Vagina (tissue), 2 donors: ENCODE measurements around the gene PEX1.
"Not testable (repeated sequence)": the region's sequence is repeated elsewhere in the genome, so short reads cannot be mapped to it uniquely, and the experiment has no call there.

Source experiments
- CTCF ChIP-seq, 3 experiments: fragments of 450-650 bp in 2 of 3; fragments of 200-600 bp in 1 of 3; sonication (generic) in 1 of 3; IDR thresholded peaks; one replicate each; pipeline ENCODE4 v1.5.1; 2017 to 2019; ENCODE audit warnings: antibody characterized with exemption in 3 of 3, mild to moderate bottlenecking in 2 of 3, moderate library complexity in 2 of 3
- POLR2A ChIP-seq, 2 donors: fragments of 450-650 bp; IDR thresholded peaks; one replicate each; pipeline ENCODE4 v1.6.1; 2017; ENCODE audit warnings: antibody characterized with exemption in 2 of 2, mild to moderate bottlenecking in 2 of 2, moderate library complexity in 2 of 2

GRCh38 chr7:92543542-92543941 is 15.2 kb upstream of the PEX1 start:
- not testable (repeated sequence) for TF ChIP-seq CTCF, POLR2A (IDR thresholded peaks at IDR 0.05)
